GM12801 (cell line): ENCODE data around the gene TRAPPC3.

ENCODE experiments used
- TF ChIP-seq, protein P1 (sequence below): IDR thresholded peaks from one replicate; pipeline ENCODE4 v1.5.1; 2011; ENCODE audit warnings: control low read depth; ENCODE audit not compliant: insufficient read length; ENCODE audit errors: extremely low read depth

Gene TRAPPC3

DNA sequence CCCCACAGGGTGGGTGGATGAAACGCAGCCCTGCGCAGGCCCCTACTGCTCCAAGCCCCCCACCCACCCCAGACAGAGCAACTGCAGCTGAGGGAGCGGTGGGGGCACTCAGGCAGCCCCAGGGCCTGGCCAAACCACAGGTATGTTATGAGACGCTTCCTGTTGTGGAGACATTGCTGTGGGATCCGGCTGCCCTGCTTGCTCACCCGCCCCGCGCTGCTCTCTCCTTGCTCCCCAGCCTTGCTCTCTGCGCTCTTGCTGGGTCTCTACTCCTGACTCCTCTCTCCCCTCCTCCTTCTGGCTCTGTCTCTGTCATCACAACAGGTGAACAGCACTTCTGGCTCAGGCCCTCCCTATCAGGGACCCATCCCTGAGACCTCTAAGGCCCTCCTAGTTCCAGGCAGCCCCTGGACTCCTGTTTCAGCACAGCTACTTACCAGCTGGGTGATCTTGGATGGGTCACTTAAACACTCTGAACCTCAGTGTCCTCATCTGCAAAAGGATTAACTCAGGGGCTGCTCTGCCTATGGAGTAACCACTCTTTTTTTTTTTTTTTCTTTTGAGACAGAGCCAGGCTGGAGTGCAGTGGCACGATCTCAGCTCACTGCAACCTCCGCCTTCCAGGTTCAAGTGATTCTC, 40.1 kb downstream of the TRAPPC3 start:
- TF ChIP-seq, protein P1, sequence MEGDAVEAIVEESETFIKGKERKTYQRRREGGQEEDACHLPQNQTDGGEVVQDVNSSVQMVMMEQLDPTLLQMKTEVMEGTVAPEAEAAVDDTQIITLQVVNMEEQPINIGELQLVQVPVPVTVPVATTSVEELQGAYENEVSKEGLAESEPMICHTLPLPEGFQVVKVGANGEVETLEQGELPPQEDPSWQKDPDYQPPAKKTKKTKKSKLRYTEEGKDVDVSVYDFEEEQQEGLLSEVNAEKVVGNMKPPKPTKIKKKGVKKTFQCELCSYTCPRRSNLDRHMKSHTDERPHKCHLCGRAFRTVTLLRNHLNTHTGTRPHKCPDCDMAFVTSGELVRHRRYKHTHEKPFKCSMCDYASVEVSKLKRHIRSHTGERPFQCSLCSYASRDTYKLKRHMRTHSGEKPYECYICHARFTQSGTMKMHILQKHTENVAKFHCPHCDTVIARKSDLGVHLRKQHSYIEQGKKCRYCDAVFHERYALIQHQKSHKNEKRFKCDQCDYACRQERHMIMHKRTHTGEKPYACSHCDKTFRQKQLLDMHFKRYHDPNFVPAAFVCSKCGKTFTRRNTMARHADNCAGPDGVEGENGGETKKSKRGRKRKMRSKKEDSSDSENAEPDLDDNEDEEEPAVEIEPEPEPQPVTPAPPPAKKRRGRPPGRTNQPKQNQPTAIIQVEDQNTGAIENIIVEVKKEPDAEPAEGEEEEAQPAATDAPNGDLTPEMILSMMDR, result no peak

DNA sequence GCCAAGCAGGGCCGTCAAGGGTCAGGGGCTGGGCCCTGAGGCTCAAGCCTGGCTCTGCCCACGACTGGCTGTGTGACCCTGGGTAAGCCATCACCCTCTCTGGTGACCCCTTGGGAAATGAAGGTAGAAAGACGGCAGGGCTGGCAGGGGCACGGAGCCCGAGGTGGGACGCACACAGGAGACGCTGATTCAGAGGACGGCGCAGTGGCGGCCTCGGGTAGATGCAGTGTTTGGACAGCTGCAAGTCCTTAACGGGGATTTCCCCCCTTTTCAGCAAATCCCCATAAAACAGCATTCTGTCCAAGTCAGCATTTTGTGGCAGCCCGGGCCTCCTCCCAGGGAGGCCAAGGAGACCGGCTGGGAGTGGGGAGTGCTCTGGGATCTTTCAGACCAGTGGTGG, 41.0 kb downstream of the TRAPPC3 start:
- TF ChIP-seq, protein P1, result no peak

DNA sequence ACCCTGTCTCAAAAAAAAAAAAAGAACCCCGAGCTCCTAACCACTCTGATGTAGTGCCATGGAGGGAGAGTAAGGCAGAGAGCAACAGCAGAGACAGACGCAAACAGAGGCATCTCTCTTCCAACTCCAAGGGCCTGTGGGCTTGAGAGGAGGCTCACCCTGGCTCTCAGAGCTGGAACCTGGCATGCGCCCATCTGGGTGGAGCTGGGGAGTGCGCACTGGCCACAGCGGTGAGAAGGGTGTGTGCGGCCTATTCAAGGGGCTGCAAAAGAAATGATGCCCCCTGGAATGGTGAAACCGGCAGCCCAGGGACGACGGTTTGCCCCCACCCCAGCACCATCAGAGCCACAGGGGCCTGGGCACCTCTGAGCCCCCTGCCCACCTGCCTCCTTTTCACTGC, 41.9 kb downstream of the TRAPPC3 start:
- TF ChIP-seq, protein P1, result no peak

DNA sequence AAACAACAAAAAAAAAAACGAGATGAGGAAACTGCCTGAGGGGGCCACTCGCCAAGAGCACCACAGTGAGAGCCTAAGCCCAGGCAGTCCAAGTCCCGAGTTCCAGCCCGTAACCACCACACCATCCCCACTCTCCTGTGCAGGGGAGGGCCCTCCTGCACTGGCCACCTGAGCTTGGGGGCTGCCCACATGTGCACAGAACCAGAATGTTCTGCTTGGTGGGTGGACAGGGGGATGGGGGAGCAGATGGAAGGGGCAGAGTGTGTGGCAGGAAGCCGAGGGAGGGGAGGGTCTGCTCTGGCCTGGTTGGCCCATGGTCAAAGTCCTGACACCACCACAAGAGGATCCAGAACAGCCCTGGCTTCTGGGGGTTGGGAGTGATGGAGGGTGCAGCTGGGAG, 43.0 kb downstream of the TRAPPC3 start:
- TF ChIP-seq, protein P1, result no peak

DNA sequence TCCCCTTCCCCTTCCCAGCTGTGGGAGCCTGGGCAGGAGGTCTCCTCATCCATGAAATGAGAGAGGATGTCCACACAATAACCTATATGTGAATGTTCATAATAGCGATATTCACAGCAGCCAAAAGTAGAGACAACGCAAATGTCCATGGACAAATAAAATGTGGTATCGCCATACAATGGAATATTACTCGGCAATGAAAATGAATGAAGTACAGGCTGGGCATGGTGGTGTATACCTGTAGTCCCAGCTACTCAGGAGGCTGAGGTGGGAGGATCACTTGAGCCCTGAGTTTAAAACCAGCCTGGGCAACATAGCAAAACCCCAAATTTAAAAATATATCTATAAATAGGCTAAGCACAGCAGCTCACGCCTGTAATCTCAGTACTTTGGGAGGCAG, 47.7 kb downstream of the TRAPPC3 start:
- TF ChIP-seq, protein P1, result no peak

DNA sequence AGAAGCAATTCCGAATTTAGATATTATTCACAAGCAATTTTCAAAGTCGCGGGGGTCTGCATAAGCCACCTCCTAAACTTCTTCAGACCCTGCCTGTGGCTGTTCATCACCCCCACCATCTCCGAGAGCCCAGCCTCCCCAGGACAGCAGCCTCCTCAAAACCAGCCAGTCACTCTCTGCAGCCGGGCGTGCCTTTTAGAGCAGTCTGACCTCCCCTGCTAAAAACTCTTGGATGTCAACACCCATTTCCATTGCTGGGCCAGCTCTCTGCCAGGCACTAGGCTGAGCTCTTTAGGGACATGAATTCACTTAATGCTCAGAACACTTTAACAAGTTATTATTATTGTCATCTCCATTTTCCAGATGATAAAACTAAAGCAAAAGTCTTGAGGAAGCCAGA, 48.9 kb downstream of the TRAPPC3 start:
- TF ChIP-seq, protein P1, result no peak

DNA sequence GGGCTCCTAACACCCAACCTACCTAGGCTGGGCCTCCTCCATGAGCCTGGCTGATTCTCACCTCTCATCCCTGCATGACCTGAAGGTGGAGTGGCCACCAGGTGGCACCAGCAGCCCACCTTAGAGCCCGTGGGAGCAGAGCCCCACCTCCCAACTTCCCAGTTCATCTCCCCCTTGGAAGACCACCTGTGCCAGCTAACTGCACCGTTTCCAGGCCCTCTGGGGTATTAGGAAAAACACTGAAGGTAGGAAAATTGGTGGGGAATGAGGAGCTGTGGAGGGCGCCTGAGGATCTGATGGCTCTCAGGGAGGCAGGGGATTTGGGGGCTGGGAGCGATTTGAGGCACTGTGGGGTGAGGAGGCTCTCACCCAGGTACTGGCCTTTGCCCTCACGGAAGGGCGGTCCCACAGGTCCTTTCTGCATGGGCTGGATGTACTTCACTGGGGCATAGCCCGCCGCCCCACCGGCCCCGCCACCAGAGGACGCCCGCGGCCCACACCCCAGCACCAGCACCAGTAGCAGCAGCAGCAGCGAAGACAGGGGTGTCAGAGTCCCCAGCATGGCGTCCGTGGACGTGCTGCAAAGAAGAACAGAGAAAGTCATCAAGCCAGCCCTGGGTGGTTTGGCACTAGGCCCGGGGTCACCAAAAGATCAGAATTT, 49.5 kb downstream of the TRAPPC3 start:
- TF ChIP-seq, protein P1, result no peak
